Measurements from ENCODE around the gene SLC38A3.

GRCh38 chr3:50264964-50265485, 60.0 kb downstream of the SLC38A3 start:
- no peak for TF ChIP-seq CTCF (IDR thresholded peaks at IDR 0.05)
- TF ChIP-seq POLR2A (IDR thresholded peaks at IDR 0.05) = no peak
